IPS DF 4.7 (cell line): Measurements from ENCODE around the gene SLC12A3.
"Not testable (repeated sequence)": the region's sequence is repeated elsewhere in the genome, so short reads cannot be mapped to it uniquely, and the experiment has no call there.

ENCODE experiments used
- DNase-seq: peaks from one replicate; pipeline ENCODE4 v3.0.0-alpha.2; 2013; ENCODE audit warnings: low spot score; ENCODE audit errors: extremely low read depth

The SLC12A3 gene

GRCh38 chr16:56918467-56919012, 53.5 kb downstream of the SLC12A3 start:
- DNase-seq = no peak

- DNase-seq = no peak
Measured at GRCh38 chr16:56919099-56919800, 54.2 kb downstream of the SLC12A3 start.

GRCh38 chr16:56921571-56921970, 56.6 kb downstream of the SLC12A3 start:
- DNase-seq = no peak

- DNase-seq = no peak
Measured at GRCh38 chr16:56923481-56924091, 58.6 kb downstream of the SLC12A3 start.

GRCh38 chr16:56927471-56927870, 62.5 kb downstream of the SLC12A3 start:
- DNase-seq = no peak

GRCh38 chr16:56929639-56930038, 64.6 kb downstream of the SLC12A3 start:
- DNase-seq = no peak

- no peak for DNase-seq
Measured at GRCh38 chr16:56930486-56931270, 65.7 kb downstream of the SLC12A3 start.

GRCh38 chr16:56931271-56931891, 66.4 kb downstream of the SLC12A3 start:
- DNase-seq = no peak

GRCh38 chr16:56931892-56932720, 67.1 kb downstream of the SLC12A3 start, which contains the start of gene HERPUD1:
TSS of gene HERPUD1 (plus strand) at chr16:56932142. CDS start at chr16:56932245, 103 bp downstream.
- peak; percentile 62 for DNase-seq

- no peak for DNase-seq
Measured at GRCh38 chr16:56932721-56933619, 68.0 kb downstream of the SLC12A3 start.

- no peak for DNase-seq
Measured at GRCh38 chr16:56933828-56934598, 69.0 kb downstream of the SLC12A3 start.

GRCh38 chr16:56934599-56935145, 69.7 kb downstream of the SLC12A3 start:
- DNase-seq = not testable (repeated sequence)

- no peak for DNase-seq
Measured at GRCh38 chr16:56935201-56935600, 70.2 kb downstream of the SLC12A3 start.

GRCh38 chr16:56936491-56936890, 71.5 kb downstream of the SLC12A3 start:
- no peak for DNase-seq

- DNase-seq = no peak
Measured at GRCh38 chr16:56936950-56937349, 71.9 kb downstream of the SLC12A3 start.

- no peak for DNase-seq
Measured at GRCh38 chr16:56938664-56939513, 73.9 kb downstream of the SLC12A3 start.

GRCh38 chr16:56939801-56940200, 74.8 kb downstream of the SLC12A3 start:
- DNase-seq = no peak

GRCh38 chr16:56941092-56941491, 76.1 kb downstream of the SLC12A3 start:
- no peak for DNase-seq
